GM13977 (cell line): ENCODE results near the gene PLN.

ENCODE experiments used
- DNase-seq: peaks from one replicate; pipeline ENCODE4 v3.0.0; 2012; ENCODE audit warnings: low spot score
- in situ Hi-C: fragments of 300-500 bp; cut with MboI; formaldehyde crosslinking; loops from one replicate; pipeline ENCODE4 v1.12.0; 2022; ENCODE audit warnings: low sequenced_read_pairs, low pct_unique_long_range_greater_than_20kb, mixed read lengths, inconsistent platforms; ENCODE audit not compliant: unreplicated experiment
- TF ChIP-seq, protein P1 (sequence below): IDR thresholded peaks from 2 replicates; pipeline ENCODE4 v1.5.1; 2012; ENCODE audit warnings: mild to moderate bottlenecking, control low read depth; ENCODE audit not compliant: insufficient read depth; ENCODE audit errors: extremely low read depth, missing control alignments

PLN gene

DNA sequence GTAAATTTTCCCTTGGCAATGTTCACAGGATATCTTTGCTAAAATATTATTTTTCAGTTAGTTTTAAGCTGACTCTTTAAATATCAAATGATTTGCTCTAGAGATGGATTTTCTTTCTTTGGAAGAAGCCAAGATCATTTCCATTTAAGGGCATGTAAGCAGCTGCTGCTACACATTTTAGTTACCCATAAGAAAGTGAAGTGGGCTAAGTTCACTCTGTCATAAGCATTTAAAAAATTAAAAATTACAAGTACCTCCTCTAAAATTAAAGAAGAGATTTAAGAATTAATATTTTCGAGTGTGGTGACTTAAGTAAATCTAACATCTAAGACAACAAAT lies 1.2 kb upstream of the PLN start:
- TF ChIP-seq, protein P1, sequence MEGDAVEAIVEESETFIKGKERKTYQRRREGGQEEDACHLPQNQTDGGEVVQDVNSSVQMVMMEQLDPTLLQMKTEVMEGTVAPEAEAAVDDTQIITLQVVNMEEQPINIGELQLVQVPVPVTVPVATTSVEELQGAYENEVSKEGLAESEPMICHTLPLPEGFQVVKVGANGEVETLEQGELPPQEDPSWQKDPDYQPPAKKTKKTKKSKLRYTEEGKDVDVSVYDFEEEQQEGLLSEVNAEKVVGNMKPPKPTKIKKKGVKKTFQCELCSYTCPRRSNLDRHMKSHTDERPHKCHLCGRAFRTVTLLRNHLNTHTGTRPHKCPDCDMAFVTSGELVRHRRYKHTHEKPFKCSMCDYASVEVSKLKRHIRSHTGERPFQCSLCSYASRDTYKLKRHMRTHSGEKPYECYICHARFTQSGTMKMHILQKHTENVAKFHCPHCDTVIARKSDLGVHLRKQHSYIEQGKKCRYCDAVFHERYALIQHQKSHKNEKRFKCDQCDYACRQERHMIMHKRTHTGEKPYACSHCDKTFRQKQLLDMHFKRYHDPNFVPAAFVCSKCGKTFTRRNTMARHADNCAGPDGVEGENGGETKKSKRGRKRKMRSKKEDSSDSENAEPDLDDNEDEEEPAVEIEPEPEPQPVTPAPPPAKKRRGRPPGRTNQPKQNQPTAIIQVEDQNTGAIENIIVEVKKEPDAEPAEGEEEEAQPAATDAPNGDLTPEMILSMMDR = no peak
- in situ Hi-C loops = no loop called here
- DNase-seq = no peak

DNA sequence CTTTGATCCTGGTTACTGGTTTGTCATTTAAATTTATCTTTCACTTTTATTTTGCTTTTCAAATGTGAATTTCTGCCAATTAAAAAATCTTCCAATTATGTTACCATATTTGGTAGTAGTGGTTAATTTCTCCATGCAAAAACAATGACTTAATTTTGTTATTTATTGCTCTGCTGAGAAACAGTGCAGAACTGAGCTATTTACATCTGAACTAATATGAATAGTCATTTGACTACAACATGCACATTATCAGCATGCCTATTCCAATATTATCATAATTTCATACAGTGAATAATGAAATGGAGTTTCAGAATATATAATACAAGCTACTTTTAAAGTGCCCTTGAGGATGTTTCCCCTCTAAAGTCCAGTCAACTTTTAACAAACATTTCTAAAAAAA lies 517 bp downstream of the PLN start:
- no peak for DNase-seq
- in situ Hi-C loops = no loop called here
- TF ChIP-seq, protein P1 = no peak

DNA sequence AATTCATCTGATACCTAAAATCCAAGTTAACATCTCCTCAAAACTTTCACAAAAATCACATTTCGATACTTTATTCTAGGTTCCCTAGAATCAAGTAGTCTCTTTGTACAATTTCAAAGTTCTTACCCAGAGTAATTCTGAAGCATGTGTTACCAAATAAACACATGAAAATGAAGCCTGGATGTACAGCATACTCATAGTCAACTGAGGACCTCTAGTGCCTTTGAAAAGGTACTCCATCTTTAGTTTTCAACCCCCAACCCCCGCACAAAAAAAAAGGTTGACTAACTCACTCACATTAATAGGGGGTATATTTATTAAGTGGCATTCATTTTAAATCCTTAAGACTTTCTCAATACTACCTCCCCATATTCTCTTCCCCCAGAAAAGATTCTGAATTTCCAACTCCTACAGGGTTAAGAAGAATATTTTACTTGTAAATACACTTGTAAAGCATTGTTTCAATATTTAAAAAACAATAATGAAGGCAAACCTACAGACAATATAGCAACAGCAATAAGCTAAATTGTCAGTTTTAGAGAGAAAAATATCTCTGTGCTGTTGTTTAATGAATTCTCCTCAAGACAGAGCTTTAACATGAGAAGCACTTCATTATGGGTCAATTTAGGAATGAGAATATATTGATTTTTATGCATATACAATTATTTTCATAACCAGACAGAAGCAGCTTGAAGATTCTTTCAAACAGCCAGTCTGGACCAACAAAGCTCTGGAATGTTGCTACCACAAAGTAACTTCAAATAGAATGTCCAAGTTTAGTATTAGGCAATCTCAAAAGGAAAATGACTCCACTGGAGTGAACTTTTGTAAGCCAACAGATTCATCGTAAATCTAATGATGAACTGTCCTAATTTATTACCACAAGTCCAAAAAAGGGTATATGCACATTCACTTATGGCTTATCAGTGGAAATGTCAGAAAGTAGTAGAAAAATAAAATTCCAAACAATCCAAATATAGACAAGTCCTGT lies 3.3 kb downstream of the PLN start:
- peak; percentile 38 for DNase-seq
- in situ Hi-C loops = loop anchor here (10.0 to 25.0 kb wide), 2 partner anchors 236 to 267 kb away; no protein-coding TSS in a partner anchor
- TF ChIP-seq, protein P1 = peak; percentile 59

DNA sequence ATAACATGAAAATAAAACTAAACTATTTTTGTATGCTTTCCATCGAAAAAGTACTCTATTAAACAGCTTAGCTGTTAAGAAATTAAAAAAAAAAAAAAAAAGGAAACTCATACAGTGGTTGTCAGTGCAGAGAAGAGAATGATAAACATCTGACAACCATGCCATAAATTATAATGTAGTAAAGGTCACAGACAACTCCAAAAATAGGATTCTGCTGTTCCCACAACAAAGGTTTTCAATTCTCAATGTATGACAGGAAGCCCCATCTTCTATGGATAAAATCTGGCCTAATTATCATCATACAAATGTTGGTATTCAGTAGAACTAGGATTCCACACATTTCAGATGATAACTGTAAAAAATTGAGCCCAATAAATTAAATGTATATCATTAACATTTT lies 5.0 kb downstream of the PLN start:
- in situ Hi-C loops = loop anchor here (10.0 to 25.0 kb wide), 2 partner anchors 234 to 268 kb away; no protein-coding TSS in a partner anchor
- TF ChIP-seq, protein P1 = no peak
- no peak for DNase-seq

DNA sequence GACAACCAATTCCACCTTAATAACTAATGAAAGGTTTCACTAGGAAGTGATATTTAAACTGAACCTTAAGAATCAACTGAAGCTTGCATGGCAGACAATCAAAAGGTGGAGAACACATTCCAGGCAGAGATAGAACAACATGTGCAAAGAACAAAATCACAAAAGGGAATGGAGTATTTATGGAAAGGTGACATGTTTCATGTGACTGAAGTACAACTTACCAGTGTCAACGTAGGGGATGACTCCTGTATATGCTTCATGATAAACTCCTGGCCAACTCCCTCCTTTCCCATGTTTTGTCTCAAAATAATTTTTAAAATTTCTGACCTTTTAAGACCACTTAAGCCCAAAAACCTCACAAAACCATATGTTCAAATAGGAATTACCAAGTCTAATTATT lies 6.6 kb downstream of the PLN start:
- in situ Hi-C loops = loop anchor here (10.0 to 25.0 kb wide), 2 partner anchors 233 to 270 kb away; no protein-coding TSS in a partner anchor
- no peak for DNase-seq
- TF ChIP-seq, protein P1 = no peak

DNA sequence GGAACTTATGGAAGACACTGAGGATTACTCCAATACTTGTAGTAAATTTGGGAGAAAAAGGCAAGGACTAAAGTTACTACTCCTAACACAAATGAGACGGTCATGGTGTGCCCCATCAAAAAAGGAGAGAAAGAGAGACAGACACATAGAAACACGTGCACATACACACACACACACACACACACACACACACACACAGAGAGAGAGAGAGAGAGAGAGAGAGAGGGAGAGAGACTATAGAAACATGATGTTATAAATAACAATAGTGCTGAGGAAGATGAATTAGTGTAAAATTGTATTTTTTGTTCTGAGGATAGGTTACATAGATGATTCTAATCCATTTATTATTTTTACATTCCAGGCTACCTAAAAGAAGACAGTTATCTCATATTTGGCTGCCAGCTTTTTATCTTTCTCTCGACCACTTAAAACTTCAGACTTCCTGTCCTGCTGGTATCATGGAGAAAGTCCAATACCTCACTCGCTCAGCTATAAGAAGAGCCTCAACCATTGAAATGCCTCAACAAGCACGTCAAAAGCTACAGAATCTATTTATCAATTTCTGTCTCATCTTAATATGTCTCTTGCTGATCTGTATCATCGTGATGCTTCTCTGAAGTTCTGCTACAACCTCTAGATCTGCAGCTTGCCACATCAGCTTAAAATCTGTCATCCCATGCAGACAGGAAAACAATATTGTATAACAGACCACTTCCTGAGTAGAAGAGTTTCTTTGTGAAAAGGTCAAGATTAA lies 10.5 kb downstream of the PLN start:
- DNase-seq = no peak
- TF ChIP-seq, protein P1 = no peak
- in situ Hi-C loops = loop anchor here (10.0 to 25.0 kb wide), 2 partner anchors 229 to 274 kb away; no protein-coding TSS in a partner anchor
